ENCODE measurements around the gene CEP85. TPM values are rescaled to one million over a fixed set of nuclear protein-coding genes. Genes with fewer than 3 reads are reported as not detected.

Gene CEP85
- total RNA-seq, 1 experiment from 2014 or later = 37.2 TPM

DNA sequence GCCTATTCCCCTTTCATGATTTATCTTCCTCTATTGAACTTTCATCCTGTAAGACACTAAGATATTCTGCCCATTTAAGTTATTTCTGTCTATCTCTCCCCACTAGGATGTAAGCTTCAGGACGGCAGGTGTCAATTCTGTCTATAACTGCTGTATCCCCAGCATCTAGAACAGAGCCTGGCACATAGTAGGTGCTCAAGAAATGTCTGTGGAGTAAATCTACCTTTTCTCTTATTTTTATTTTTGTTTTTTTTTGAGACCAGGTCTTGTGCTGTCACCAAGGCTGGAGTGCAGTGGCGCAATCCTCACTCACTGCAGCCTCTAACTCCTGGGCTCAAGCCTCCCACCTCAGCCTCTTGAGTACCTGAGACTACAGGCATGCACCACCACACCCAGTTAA is 89.4 kb downstream of the CEP85 start (continued):
- TF ChIP-seq ZBTB33 (IDR thresholded peaks at IDR 0.05; ENCODE audit: extremely low read depth, insufficient replicate concordance, low read length) (no peak), ELF1 (IDR thresholded peaks at IDR 0.05; ENCODE audit: borderline replicate concordance, low read depth) (no peak), SRF (IDR thresholded peaks at IDR 0.05; ENCODE audit: low read depth) (no peak), YY1 (IDR thresholded peaks at IDR 0.05; ENCODE audit: extremely low read depth, insufficient replicate concordance, low read depth, low read length) (no peak), JUND (IDR thresholded peaks at IDR 0.05) (no peak), CEBPB (IDR thresholded peaks at IDR 0.05; ENCODE audit: low read depth) (no peak), MAX (IDR thresholded peaks at IDR 0.05) (no peak), EZH2phosphoT487 (IDR thresholded peaks at IDR 0.05; ENCODE audit: borderline replicate concordance) (no peak)

DNA sequence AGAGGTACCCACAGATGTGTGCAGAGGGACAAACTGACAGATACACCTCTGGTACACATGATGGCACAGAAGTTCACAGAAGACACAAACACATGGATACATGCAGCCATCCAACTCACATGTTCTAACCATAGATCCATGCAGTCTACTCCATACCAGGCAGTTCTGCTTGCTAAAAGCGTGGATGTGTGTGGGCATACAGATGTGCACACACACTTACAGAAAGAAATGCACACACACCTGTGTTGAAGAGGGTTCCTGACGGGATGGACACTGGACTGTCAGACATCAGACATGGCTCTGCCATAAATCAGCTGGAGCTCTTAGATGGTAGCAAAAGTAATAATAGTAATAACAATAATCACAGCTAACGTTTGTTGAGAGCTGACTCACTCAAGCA is 90.5 kb downstream of the CEP85 start:
- no peak overlapping the region for H3K4me3 ChIP-seq (replicated peaks in 1 of 2; ENCODE audit: low read depth in 1 of 2, low read length in 2 of 2)
- no peaks in the 10 kb centered on the region for H3K9me2 ChIP-seq (ENCODE audit: insufficient read depth)
- intact Hi-C loops (cut with micrococcal nuclease) = loop anchor here (5.0 kb wide), 1 partner anchor 157 kb away; the partner anchor contains the start of genes C1orf232 and ZNF593
- no peak overlapping the region for H3K27ac ChIP-seq (ENCODE audit: low read depth, low read length)
- H3K9me3 ChIP-seq (ENCODE audit: control insufficient read depth in 1 of 2, insufficient read depth in 1 of 2, low read depth in 1 of 2, low read length in 2 of 2) = no peaks in the 10 kb centered on the region
- no peak overlapping the region for H3K9ac ChIP-seq (ENCODE audit: low read length)
- peaks cover 3 to 5% of the 10 kb centered on the region in 2 experiments; a peak in 3 of 4 replicates for H3K4me1 ChIP-seq (ENCODE audit: control insufficient read depth in 1 of 2, insufficient read depth in 2 of 2, low read length in 2 of 2)
- no peak overlapping the region for H3K4me2 ChIP-seq (ENCODE audit: low read length)
- BruUV-seq (replicated peaks) = no TSS peak
- DNase-seq (ENCODE audit: low read depth, low spot score) = no peak
- no peak overlapping the region for H2AFZ ChIP-seq (ENCODE audit: low read depth, low read length, poor library complexity, severe bottlenecking)
- no peak for ATAC-seq
- POLR2A ChIA-PET = no interaction called here
- H3K36me3 ChIP-seq (ENCODE audit: control insufficient read depth in 1 of 2, insufficient read depth in 2 of 2, low read length in 2 of 2) = peaks cover 0 to 10% of the 10 kb centered on the region in 2 experiments; a peak in 2 of 4 replicates
- RAD21 ChIA-PET (ENCODE audit: low non-redundant PET in 1 of 2, low total read pairs in 2 of 2, uncharacterized antibody in 2 of 2, unreplicated experiment in 2 of 2) = no interaction called here
- TF ChIP-seq CTCF (IDR thresholded peaks at IDR 0.05 in 2 of 3, conservative IDR thresholded peaks at IDR 0.05 in 1 of 3; ENCODE audit: borderline replicate concordance in 1 of 3, insufficient read depth in 1 of 3, low read depth in 2 of 3, low read length in 2 of 3) (no peak), SIN3A (IDR thresholded peaks at IDR 0.05; ENCODE audit: low read depth) (no peak), FOSL1 (IDR thresholded peaks at IDR 0.05; ENCODE audit: low read depth) (no peak), EGR1 (IDR thresholded peaks at IDR 0.05; ENCODE audit: low read depth) (no peak), TCF7L2 (IDR thresholded peaks at IDR 0.05; ENCODE audit: borderline replicate concordance, extremely low read depth, insufficient read depth, insufficient read length) (no peak), JUND (IDR thresholded peaks at IDR 0.05) (no peak), POLR2AphosphoS5 (IDR thresholded peaks at IDR 0.05; ENCODE audit: low read depth, low read length) (no peak), ZBTB33 (IDR thresholded peaks at IDR 0.05; ENCODE audit: extremely low read depth, insufficient replicate concordance, low read length) (no peak), EZH2 (IDR thresholded peaks at IDR 0.05) (no peak), YY1 (IDR thresholded peaks at IDR 0.05; ENCODE audit: extremely low read depth, insufficient replicate concordance, low read depth, low read length) (no peak), ATF3 (IDR thresholded peaks at IDR 0.05) (no peak), ZNF274 (IDR thresholded peaks at IDR 0.05; ENCODE audit: low read depth, low read length) (no peak)
- H4K20me1 ChIP-seq (ENCODE audit: insufficient read depth) = no peaks in the 10 kb centered on the region
- H3K79me2 ChIP-seq (ENCODE audit: insufficient read depth, low read length) = no peaks in the 10 kb centered on the region
- H3K27me3 ChIP-seq (ENCODE audit: insufficient read depth, low read length) = no peaks in the 10 kb centered on the region
- CTCF ChIA-PET = no interaction called here
